Loucy (cell line): Measurements from ENCODE around the gene PHACTR1.

Source experiments
- H2AFZ ChIP-seq: fragments of 200-600 bp; sonication (generic); 2 replicates; pipeline ENCODE4 v1.6.0; 2016; ENCODE audit warnings: antibody characterized with exemption, mild to moderate bottlenecking, low read length, moderate library complexity
- H3F3A ChIP-seq: fragments of 200-600 bp; 2 replicates; pipeline ENCODE4 v1.6.0; 2016; ENCODE audit warnings: antibody characterized with exemption, low read depth, mild to moderate bottlenecking
- H3K27me3 ChIP-seq: fragments of 200-600 bp; sonication (generic); 2 replicates; pipeline ENCODE4 v1.6.1; 2014; ENCODE audit warnings: low read length, mild to moderate bottlenecking; ENCODE audit not compliant: insufficient read depth, poor library complexity, severe bottlenecking
- H3K36me3 ChIP-seq: fragments of 200-600 bp; sonication (generic); 2 replicates; pipeline ENCODE4 v1.6.1; 2016; ENCODE audit warnings: low read length; ENCODE audit not compliant: insufficient read depth
- H3K4me1 ChIP-seq: fragments of 200-600 bp; sonication (generic); 2 replicates; pipeline ENCODE4 v1.5.1; 2014; ENCODE audit warnings: low read length, mild to moderate bottlenecking; ENCODE audit not compliant: insufficient read depth, poor library complexity, severe bottlenecking
- H3K4me2 ChIP-seq: fragments of 200-600 bp; sonication (generic); 2 replicates; pipeline ENCODE4 v1.6.0; 2014; ENCODE audit warnings: antibody characterized with exemption, low read length, low read depth, mild to moderate bottlenecking; ENCODE audit not compliant: poor library complexity, severe bottlenecking
- H3K4me3 ChIP-seq: fragments of 200-600 bp; sonication (generic); 2 replicates; pipeline ENCODE4 v1.5.1; 2014; ENCODE audit warnings: low read length, mild to moderate bottlenecking, mixed read lengths; ENCODE audit not compliant: poor library complexity, severe bottlenecking
- H3K79me2 ChIP-seq: fragments of 200-600 bp; sonication (generic); 2 replicates; pipeline ENCODE4 v1.6.1; 2014; ENCODE audit warnings: low read length; ENCODE audit not compliant: insufficient read depth
- H3K9ac ChIP-seq: fragments of 200-600 bp; sonication (generic); 2 replicates; pipeline ENCODE4 v1.6.0; 2014; ENCODE audit warnings: mild to moderate bottlenecking, low read depth, low read length, moderate library complexity; ENCODE audit not compliant: poor library complexity, severe bottlenecking
- H3K9me2 ChIP-seq: fragments of 200-600 bp; sonication (generic); replicated peaks from 2 replicates; pipeline ENCODE4 v1.6.1; 2016; ENCODE audit warnings: low read depth, low read length, mixed read lengths
- H3K9me3 ChIP-seq: fragments of 200-600 bp; sonication (generic); 2 replicates; pipeline ENCODE4 v1.6.1; 2014; ENCODE audit warnings: mild to moderate bottlenecking, antibody characterized with exemption, low read length, low read depth; ENCODE audit not compliant: insufficient read depth
- H4K20me1 ChIP-seq: fragments of 200-600 bp; sonication (generic); 2 replicates; pipeline ENCODE4 v1.6.0; 2014; ENCODE audit warnings: antibody characterized with exemption, low read length, mild to moderate bottlenecking; ENCODE audit not compliant: insufficient read depth, poor library complexity, severe bottlenecking
- EZH2phosphoT487 ChIP-seq: fragments of 200-600 bp; IDR thresholded peaks from 2 replicates; pipeline ENCODE4 v1.6.1; 2018; ENCODE audit warnings: antibody characterized with exemption, mild to moderate bottlenecking, moderate library complexity, borderline replicate concordance
- TF ChIP-seq, protein P1 (sequence below): fragments of 200-600 bp; sonication (generic); conservative IDR thresholded peaks from 2 replicates; pipeline ENCODE4 v1.5.1; 2014; ENCODE audit warnings: mild to moderate bottlenecking, antibody characterized with exemption, low read length

The PHACTR1 gene

GRCh38 chr6:13260831-13261230 is 544.3 kb downstream of the PHACTR1 start:
- Histone ChIP-seq H2AFZ (no peak overlapping the region), H3K9me2 (no peaks in the 10 kb centered on the region), H4K20me1 (no peaks in the 10 kb centered on the region), H3K4me2 (no peak overlapping the region), H3F3A (no peaks in the 10 kb centered on the region), H3K79me2 (no peaks in the 10 kb centered on the region), H3K9ac (no peak overlapping the region), H3K27me3 (no peaks in the 10 kb centered on the region), H3K4me3 (no peak overlapping the region), H3K4me1 (peaks cover 10% of the 10 kb centered on the region), H3K36me3 (no peaks in the 10 kb centered on the region), H3K9me3 (no peaks in the 10 kb centered on the region)
- TF ChIP-seq, protein P1, sequence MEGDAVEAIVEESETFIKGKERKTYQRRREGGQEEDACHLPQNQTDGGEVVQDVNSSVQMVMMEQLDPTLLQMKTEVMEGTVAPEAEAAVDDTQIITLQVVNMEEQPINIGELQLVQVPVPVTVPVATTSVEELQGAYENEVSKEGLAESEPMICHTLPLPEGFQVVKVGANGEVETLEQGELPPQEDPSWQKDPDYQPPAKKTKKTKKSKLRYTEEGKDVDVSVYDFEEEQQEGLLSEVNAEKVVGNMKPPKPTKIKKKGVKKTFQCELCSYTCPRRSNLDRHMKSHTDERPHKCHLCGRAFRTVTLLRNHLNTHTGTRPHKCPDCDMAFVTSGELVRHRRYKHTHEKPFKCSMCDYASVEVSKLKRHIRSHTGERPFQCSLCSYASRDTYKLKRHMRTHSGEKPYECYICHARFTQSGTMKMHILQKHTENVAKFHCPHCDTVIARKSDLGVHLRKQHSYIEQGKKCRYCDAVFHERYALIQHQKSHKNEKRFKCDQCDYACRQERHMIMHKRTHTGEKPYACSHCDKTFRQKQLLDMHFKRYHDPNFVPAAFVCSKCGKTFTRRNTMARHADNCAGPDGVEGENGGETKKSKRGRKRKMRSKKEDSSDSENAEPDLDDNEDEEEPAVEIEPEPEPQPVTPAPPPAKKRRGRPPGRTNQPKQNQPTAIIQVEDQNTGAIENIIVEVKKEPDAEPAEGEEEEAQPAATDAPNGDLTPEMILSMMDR, result no peak
- no peak for TF ChIP-seq EZH2phosphoT487

GRCh38 chr6:13261464-13261994 is 545.0 kb downstream of the PHACTR1 start:
- Histone ChIP-seq H3K36me3 (no peaks in the 10 kb centered on the region), H3K4me2 (no peak overlapping the region), H3K9ac (no peak overlapping the region), H2AFZ (no peak overlapping the region), H3K79me2 (no peaks in the 10 kb centered on the region), H3K4me3 (no peak overlapping the region), H3K4me1 (peaks cover 10% of the 10 kb centered on the region), H3F3A (no peaks in the 10 kb centered on the region), H3K9me3 (no peaks in the 10 kb centered on the region), H4K20me1 (no peaks in the 10 kb centered on the region), H3K27me3 (no peaks in the 10 kb centered on the region), H3K9me2 (no peaks in the 10 kb centered on the region)
- TF ChIP-seq EZH2phosphoT487, result no peak
- TF ChIP-seq, protein P1, result no peak

DNA sequence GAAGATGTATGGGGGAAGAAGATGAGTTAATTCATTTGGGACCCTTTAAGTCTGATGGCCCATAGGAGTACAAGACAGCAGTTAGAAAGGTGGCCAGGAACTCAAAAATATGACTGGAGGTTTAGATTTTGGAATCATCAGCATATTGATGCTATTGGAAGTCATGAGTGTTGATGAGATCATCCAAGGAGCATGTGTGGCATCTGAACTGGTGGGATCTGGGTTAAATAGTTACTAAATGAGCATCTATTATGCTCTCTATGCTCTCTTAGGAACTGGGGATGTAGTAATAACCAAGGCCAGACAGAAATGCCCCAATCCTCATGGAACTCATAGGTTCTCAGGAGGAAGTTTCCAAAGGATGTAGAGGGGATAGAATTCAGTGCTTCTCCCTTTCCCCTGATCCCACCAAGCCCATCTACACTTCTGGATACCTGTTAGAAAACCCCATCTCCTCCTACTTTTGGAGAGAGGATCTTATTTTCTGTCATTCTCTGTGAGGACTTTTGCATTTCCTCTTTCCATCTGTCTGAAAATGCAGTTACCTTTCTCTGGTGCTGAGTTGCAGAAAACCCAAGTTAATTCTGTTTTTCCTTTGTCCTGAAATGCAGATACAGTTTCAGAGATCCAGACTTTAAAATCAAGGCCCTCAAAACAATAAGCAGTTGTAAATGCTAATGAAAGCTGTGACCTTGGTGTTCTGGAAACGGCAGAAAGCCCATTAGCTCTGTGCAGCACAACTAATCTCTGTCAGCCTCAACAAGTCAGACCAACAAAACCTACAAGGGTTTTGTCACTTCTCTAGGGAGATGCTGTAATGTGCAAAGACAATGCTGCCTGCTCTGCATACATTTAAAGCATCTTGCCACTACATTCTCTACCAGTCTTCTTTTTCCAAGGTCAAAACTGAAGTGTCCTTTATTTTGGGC is 546.0 kb downstream of the PHACTR1 start:
- H3K9me2 ChIP-seq, result no peaks in the 10 kb centered on the region
- no peak overlapping the region for H3K4me3 ChIP-seq
- H3F3A ChIP-seq, result no peaks in the 10 kb centered on the region
- no peaks in the 10 kb centered on the region for H3K36me3 ChIP-seq
- no peak overlapping the region for H2AFZ ChIP-seq
- TF ChIP-seq, protein P1, result no peak
- TF ChIP-seq EZH2phosphoT487, result no peak
- H3K9me3 ChIP-seq, result no peaks in the 10 kb centered on the region
- H3K27me3 ChIP-seq, result no peaks in the 10 kb centered on the region
- no peak overlapping the region for H3K4me2 ChIP-seq
- no peak overlapping the region for H3K9ac ChIP-seq
- H3K4me1 ChIP-seq, result peaks cover 10% of the 10 kb centered on the region
- H4K20me1 ChIP-seq, result no peaks in the 10 kb centered on the region
- no peaks in the 10 kb centered on the region for H3K79me2 ChIP-seq
